ENCODE results near the gene MBP. TPM values are rescaled to one million over a fixed set of nuclear protein-coding genes. Genes with fewer than 3 reads are reported as not detected.

MBP gene
- total and polyA plus RNA-seq, 2 donors (not counting 3 experiments of a cell fraction or from before 2014, with no cell fraction given), result 1.7 to 2.3 TPM

GRCh38 chr18:77140030-77140429 is 7.4 kb upstream of the MBP start:
- H3K27ac ChIP-seq (ENCODE audit: insufficient read depth, low read depth, low read length), result no peak overlapping the region
- H4K20me1 ChIP-seq (replicated peaks; ENCODE audit: control insufficient read depth, extremely low read depth, insufficient read depth, low read length), result no peaks in the 10 kb centered on the region
- ChIA-PET CTCF (interaction anchor here (1.2 kb wide), 1 partner anchor 140 kb away, joined by 3 read pairs; no protein-coding TSS in a partner anchor), POLR2A (no interaction called here)
- intact Hi-C loops (cut with micrococcal nuclease), result no loop called here
- H3K9me1 ChIP-seq (replicated peaks; ENCODE audit: control insufficient read depth, extremely low read depth, insufficient read depth, low read length), result no peaks in the 10 kb centered on the region
- no TSS peak for BruUV-seq (replicated peaks)
- no peaks in the 10 kb centered on the region for H3K9me3 ChIP-seq (replicated peaks; ENCODE audit: control insufficient read depth, insufficient read depth, low read length)
- FAIRE-seq (no peak), DNase-seq (ENCODE audit: low read depth, low spot score) (no peak)
- H3K4me3 ChIP-seq (replicated peaks in 1 of 3; ENCODE audit: insufficient read depth in 1 of 3, low read depth in 1 of 3, low read length in 3 of 3), result no peak overlapping the region
- no peaks in the 10 kb centered on the region for H3K27me3 ChIP-seq (ENCODE audit: control insufficient read depth in 2 of 2, insufficient read depth in 2 of 2, low read length in 2 of 2)
- no peaks in the 10 kb centered on the region for H3K4me1 ChIP-seq (ENCODE audit: control insufficient read depth, extremely low read depth, insufficient read depth, low read length)
- H2AFZ ChIP-seq (ENCODE audit: low read depth, low read length), result no peak overlapping the region
- no peak overlapping the region for H3K9ac ChIP-seq (replicated peaks; ENCODE audit: extremely low read depth, insufficient read depth, low read length)
- no peaks in the 10 kb centered on the region for H3K36me3 ChIP-seq (ENCODE audit: control insufficient read depth in 2 of 2, extremely low read depth in 1 of 2, insufficient read depth in 2 of 2, low read length in 2 of 2)
- TF ChIP-seq GATA2 (IDR thresholded peaks at IDR 0.05; ENCODE audit: insufficient read depth, insufficient read length, low read depth, low read length) (no peak), MAX (IDR thresholded peaks at IDR 0.05; ENCODE audit: insufficient read depth, insufficient read length) (no peak), EZH2 (IDR thresholded peaks at IDR 0.05; ENCODE audit: borderline replicate concordance, low read depth, low read length, severe bottlenecking) (no peak), FOS (IDR thresholded peaks at IDR 0.05; ENCODE audit: borderline replicate concordance, insufficient read depth, low read length) (no peak), POLR2A (IDR thresholded peaks at IDR 0.05; ENCODE audit: low read depth, low read length) (no peak), MYC (IDR thresholded peaks at IDR 0.05; ENCODE audit: low read depth, low read length) (no peak), JUN (IDR thresholded peaks at IDR 0.05; ENCODE audit: borderline replicate concordance, insufficient read depth, insufficient read length, low read depth) (no peak), POLR2AphosphoS5 (IDR thresholded peaks at IDR 0.05; ENCODE audit: insufficient read depth, low read depth, low read length) (no peak), CTCF (IDR thresholded peaks at IDR 0.05; ENCODE audit: extremely low read depth in 1 of 2, insufficient read depth in 1 of 2, low read depth in 1 of 2, low read length in 2 of 2) (no peak)
- dilution Hi-C loops (cut with MboI; ENCODE audit: extremely low pct_ligation_motif_present, low sequenced_read_pairs), result no loop called here
- no peaks in the 10 kb centered on the region for H3K79me2 ChIP-seq (ENCODE audit: control insufficient read depth, insufficient read depth, low read length)
- no peak overlapping the region for H3K4me2 ChIP-seq (ENCODE audit: insufficient read depth, low read length)

All from endothelial cell of umbilical vein (primary cell).